Thyroid gland (tissue), 4 donors: ENCODE results near the gene CDH4. TPM values are rescaled to one million over a fixed set of nuclear protein-coding genes. Genes with fewer than 3 reads are reported as not detected.

Experiments
- DNase-seq, 2 donors: peaks; one replicate each; pipeline ENCODE4 v3.0.0-alpha.2; 2019
- H3K27ac ChIP-seq, 3 donors: fragments of 200-600 bp; sonication (generic); 1 replicate in 2 of 3; 2 replicates in 1 of 3; pipeline ENCODE4 v1.5.1; 2016 to 2019; ENCODE audit warnings: mild to moderate bottlenecking in 1 of 3, moderate library complexity in 1 of 3
- H3K27me3 ChIP-seq: fragments of 200-600 bp; sonication (generic); one replicate; pipeline ENCODE4 v1.5.1; 2019
- H3K36me3 ChIP-seq, 2 donors: fragments of 200-600 bp; sonication (generic); one replicate each; pipeline ENCODE4 v1.5.1; 2016 to 2019
- H3K4me1 ChIP-seq, 2 donors: fragments of 200-600 bp; sonication (generic); one replicate each; pipeline ENCODE4 v1.5.1; 2017 to 2019
- H3K4me3 ChIP-seq, 3 donors: fragments of 200-600 bp; sonication (generic); replicated peaks in 1 of 3; 1 replicate in 2 of 3; 2 replicates in 1 of 3; pipeline ENCODE4 v1.5.1; 2016; ENCODE audit warnings: mild to moderate bottlenecking in 1 of 3
- H3K9me3 ChIP-seq: fragments of 200-600 bp; sonication (generic); one replicate; pipeline ENCODE4 v1.5.1; 2017
- CTCF ChIP-seq, 6 experiments: fragments of 200-600 bp in 3 of 6; fragments of 450-650 bp in 3 of 6; sonication (generic) in 3 of 6; IDR thresholded peaks; one replicate each; pipeline ENCODE4 v1.5.1; 2016 to 2019; ENCODE audit warnings: antibody characterized with exemption in 6 of 6, mild to moderate bottlenecking in 2 of 6, inconsistent platforms in 1 of 6, moderate library complexity in 1 of 6
- POLR2A ChIP-seq, 2 donors: fragments of 450-650 bp; IDR thresholded peaks; one replicate each; pipeline ENCODE4 v1.6.1; 2017; ENCODE audit warnings: antibody characterized with exemption in 2 of 2, mild to moderate bottlenecking in 2 of 2, moderate library complexity in 1 of 2
- WGBS, 2 donors: methylation state at CpG; one replicate each; pipeline ENCODE4 v1.1.5; 2017; 5-methylcytosine and 5-hydroxymethylcytosine counted together
- intact Hi-C: fragments of 100-400 bp; cut with DNase I; formaldehyde crosslinking; loops from one replicate; pipeline ENCODE4 v1.15.1; 2023
- total RNA-seq, 4 donors: library from RNA; depleted of rRNA; stranded (reverse); fragments of >200 nt; gene quantifications; one replicate each; pipeline ENCODE4 v1.2.3, GENCODE V29; 2016

The CDH4 gene
- total RNA-seq, 4 donors from 2014 or later, result 0.22 to 0.29 (median 0.29) TPM; not detected in 1

- DNase-seq, result no peak
- WGBS, 2 donors, result 63 to 70% methylated on average over 9 of the region's 9 CpGs
- no peak overlapping the region for H3K4me3 ChIP-seq
- TF ChIP-seq POLR2A (IDR thresholded peaks at IDR 0.05) (no peak), CTCF (IDR thresholded peaks at IDR 0.05) (no peak)
- no peaks in the 10 kb centered on the region for H3K9me3 ChIP-seq
- H3K27ac ChIP-seq, result no peak overlapping the region
- intact Hi-C loops, result no loop called here
- peaks cover 7% of the 10 kb centered on the region for H3K27me3 ChIP-seq
- H3K36me3 ChIP-seq, result no peaks in the 10 kb centered on the region
- H3K4me1 ChIP-seq, result no peaks in the 10 kb centered on the region
Observed at GRCh38 chr20:61963149-61963548, 711.1 kb downstream of the CDH4 start.

GRCh38 chr20:61963885-61964674 is 712.0 kb downstream of the CDH4 start:
- peaks cover 7% of the 10 kb centered on the region for H3K27me3 ChIP-seq
- no peak for DNase-seq
- no peak for TF ChIP-seq CTCF (IDR thresholded peaks at IDR 0.05)
- WGBS, 2 donors, result 91 to 93% methylated on average over 8 of the region's 8 CpGs
- no peak overlapping the region for H3K4me3 ChIP-seq
- H3K4me1 ChIP-seq, result no peaks in the 10 kb centered on the region
- no peaks in the 10 kb centered on the region for H3K9me3 ChIP-seq
- no peaks in the 10 kb centered on the region for H3K36me3 ChIP-seq
- intact Hi-C loops, result no loop called here
- H3K27ac ChIP-seq, result no peak overlapping the region

- no peak for DNase-seq
- H3K27me3 ChIP-seq, result peaks cover 7% of the 10 kb centered on the region
- intact Hi-C loops, result no loop called here
- H3K27ac ChIP-seq, result no peak overlapping the region
- H3K4me1 ChIP-seq, result no peaks in the 10 kb centered on the region
- H3K4me3 ChIP-seq, result no peak overlapping the region
- 26 to 29% methylated on average over 22 of the region's 41 CpGs for WGBS, 2 donors
- TF ChIP-seq POLR2A (IDR thresholded peaks at IDR 0.05), result no peak
- TF ChIP-seq CTCF (IDR thresholded peaks at IDR 0.05), result no peak
- H3K9me3 ChIP-seq, result no peaks in the 10 kb centered on the region
- no peaks in the 10 kb centered on the region for H3K36me3 ChIP-seq
Observed at GRCh38 chr20:61964675-61965605, 712.9 kb downstream of the CDH4 start.

- no peak for TF ChIP-seq CTCF (IDR thresholded peaks at IDR 0.05)
- no peak for TF ChIP-seq POLR2A (IDR thresholded peaks at IDR 0.05)
- no peaks in the 10 kb centered on the region for H3K9me3 ChIP-seq
- WGBS, 2 donors, result 27 to 50% methylated on average over 4 to 11 of the region's 49 CpGs
- no peak overlapping the region for H3K27ac ChIP-seq
- H3K4me1 ChIP-seq, result no peaks in the 10 kb centered on the region
- DNase-seq, result no peak
- H3K27me3 ChIP-seq, result peaks cover 7% of the 10 kb centered on the region
- H3K36me3 ChIP-seq, result no peaks in the 10 kb centered on the region
- no peak overlapping the region for H3K4me3 ChIP-seq
- intact Hi-C loops, result no loop called here
Observed at GRCh38 chr20:61965606-61966491, 713.8 kb downstream of the CDH4 start.
